ENCODE measurements around the gene BLVRB.

GRCh38 chr19:40431698-40432097 is 33.8 kb downstream of the BLVRB start:
- TF ChIP-seq CTCF (IDR thresholded peaks at IDR 0.05; ENCODE audit: low read depth, low read length), result no peak
- no peak for TF ChIP-seq EZH2phosphoT487 (IDR thresholded peaks at IDR 0.05; ENCODE audit: low read depth)
